Fibroblast of skin of right biceps (primary cell): ENCODE measurements around the gene TSPAN11.
"Not testable (repeated sequence)": the region's sequence is repeated elsewhere in the genome, so short reads cannot be mapped to it uniquely, and the experiment has no call there.

ENCODE experiments used
- DNase-seq: peaks from one replicate; pipeline ENCODE4 v3.0.0-alpha.2; 2013

The TSPAN11 gene

DNA sequence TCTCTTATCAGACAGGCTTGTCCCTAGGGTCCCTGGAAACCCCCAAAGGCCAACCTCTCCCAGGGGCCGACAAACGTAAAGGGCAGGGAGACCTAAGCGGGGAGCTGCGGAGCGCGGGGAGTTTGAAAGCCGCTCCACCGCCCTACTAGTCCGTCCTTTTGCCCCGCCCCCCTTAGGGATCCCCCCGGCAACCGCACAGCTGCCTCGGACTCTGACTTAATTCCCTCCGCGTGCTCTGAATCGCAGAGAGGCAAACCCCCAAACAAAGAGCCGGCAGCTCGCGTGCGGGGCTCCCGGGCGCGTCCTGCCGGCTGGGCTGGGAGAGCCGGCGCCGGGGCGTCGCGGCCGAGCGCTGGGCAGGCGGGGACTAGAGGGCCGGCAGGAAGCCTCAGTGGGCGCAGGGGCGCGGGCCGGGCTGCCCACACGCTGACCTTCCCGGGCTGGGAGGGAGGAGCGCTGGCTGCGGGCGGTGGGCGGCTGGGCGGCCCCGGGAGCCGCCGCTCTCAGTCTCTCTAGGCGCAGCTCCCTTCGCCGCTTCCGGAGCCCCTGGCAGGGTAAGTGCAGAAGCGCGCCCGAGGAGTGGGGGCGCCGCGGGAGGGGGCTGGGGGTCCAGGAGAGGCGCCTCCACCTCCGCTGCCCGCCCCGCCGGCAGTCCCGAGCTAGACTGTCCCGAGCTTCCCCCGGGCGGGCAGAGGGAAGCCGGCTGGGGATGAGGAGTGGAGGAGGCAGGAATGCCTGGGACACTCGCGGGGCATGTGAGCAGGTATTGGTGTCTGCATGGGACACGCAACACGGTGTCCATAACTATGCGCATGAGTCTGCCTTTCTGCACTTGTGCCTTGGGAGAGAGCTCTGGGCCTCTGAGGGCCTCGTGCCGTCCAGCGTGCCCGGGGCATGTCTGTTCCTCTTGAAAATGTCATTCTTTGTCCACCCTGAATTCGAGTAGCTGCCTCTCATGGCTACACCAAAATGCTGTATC, at the start of gene TSPAN11:
Gene TSPAN11 (plus strand): TSS at position 506 of the 979 bp plus-strand sequence. CDS start 27,244 bp downstream, outside the sequence.
- DNase-seq = peak; percentile 64

DNA sequence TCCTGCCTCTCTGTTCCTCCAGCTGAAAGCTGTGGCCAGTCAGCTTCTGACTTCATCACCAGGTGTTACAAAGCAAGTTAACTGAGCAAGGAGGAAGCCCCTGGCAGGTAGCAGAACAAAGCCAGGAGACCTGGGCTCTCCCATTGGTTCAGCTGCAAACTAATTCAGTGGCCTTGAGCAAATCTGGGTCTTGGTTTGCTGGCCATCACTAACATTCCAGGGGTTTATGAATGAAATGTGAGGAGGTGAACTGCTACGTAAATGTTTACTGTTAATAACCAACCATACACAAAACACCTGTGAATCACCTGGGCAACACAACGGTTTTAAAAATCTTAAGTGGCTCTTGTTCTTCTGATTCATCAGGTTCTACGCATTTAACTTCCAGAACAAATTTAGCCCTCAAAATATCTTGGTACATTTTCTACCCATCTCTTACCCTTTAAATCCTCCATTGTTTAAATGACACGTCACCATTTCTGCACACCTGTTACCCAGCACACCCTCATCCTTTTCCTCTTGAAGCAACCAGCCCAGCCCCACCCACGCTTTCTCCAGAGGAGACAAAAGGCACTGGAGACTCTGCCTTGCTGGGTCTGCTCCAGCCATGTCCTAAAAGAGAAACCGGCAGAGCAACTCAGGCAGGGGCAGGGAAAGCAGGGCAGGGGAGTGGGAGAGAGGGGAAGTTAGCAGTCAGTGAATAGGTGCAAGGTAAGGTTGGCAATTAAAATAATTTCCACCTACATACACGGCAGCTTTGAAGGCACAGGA, 49.3 kb upstream of the TSPAN11 start:
- no peak for DNase-seq

GRCh38 chr12:30878024-30878423, 48.5 kb upstream of the TSPAN11 start:
- no peak for DNase-seq

GRCh38 chr12:30880061-30880460, 46.5 kb upstream of the TSPAN11 start:
- no peak for DNase-seq

DNA sequence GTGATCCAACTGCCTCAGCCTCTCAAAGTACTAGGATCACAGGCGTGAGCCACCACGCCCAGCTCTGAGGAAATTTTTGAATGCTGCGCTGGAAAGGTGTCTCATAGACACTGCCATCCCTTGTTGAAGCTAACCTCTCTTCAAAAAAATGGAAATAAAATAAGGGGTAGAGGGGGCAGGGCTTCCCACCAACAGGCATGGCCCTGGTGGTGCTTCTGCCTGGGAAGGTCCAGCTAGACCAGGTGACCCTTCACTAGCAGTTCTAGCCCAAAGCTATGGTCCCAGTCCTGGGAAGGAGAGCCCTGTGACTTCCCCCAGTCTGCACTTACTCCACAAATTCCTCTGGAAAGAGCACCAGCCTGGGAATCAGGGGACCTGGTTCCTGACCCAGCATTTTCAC, 45.7 kb upstream of the TSPAN11 start:
- DNase-seq = no peak

- DNase-seq = peak; percentile 30
Measured at GRCh38 chr12:30882706-30883105, 43.8 kb upstream of the TSPAN11 start.

GRCh38 chr12:30884799-30885198, 41.7 kb upstream of the TSPAN11 start:
- DNase-seq = no peak

DNA sequence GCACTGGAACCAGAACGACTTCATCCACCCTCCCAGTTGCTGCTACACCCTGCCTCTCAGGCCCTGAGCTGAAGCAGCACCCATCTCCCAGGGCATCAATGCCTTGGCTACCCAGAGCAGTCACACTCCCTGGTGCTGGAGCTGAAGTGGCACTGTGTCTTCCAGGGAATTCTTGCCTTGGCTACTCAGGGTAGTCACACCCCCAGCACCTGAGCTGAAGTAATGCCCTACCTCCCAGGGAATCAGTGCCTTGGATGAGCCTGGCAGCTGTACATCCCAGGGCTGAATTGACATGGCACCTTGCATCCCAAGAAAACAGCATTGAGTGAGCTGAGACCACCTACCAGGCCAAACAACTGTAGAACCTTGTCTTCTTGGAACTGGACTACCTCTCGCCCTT, 41.2 kb upstream of the TSPAN11 start:
- DNase-seq = no peak

DNA sequence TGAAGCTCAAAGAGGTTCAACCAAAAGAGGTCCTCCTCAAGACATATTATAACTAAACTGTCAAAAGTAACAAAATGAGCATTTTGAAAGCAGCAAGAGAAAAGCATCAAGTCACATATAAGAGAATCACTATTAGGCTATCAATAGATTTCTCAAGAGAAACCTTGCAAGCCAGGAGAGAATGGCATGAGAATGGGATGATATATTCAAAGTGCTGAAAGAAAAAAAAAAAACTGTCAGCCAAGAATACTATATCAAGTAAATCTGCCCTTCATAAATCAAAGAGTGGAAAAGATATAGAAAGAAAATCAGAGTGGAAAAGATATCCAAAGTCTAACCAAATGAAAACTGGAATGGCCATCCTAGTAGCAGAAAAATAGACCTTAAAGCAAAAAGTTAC, 39.3 kb upstream of the TSPAN11 start:
- DNase-seq = no peak

- DNase-seq = no peak
Measured at GRCh38 chr12:30888241-30888640, 38.3 kb upstream of the TSPAN11 start.

DNA sequence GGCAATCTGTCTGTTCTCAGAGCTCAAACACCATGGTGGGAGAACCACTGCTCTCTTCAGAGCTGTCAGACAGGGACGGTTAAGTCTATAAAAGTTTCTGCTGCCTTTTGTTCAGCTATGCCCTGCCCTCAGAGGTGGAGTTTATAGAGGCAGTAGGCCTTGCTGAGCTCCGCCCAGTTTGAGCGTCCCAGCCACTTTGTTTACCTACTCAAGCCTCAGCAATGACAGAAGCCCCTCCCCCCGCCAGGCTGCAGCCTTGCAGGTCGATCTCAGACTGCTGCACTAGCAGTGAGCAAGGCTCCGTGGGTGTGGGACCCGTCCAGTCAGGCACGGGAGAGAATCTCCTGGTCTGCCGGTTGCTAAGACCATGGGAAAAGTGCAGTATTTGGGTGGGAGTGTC, 32.0 kb upstream of the TSPAN11 start:
- DNase-seq = not testable (repeated sequence)

DNA sequence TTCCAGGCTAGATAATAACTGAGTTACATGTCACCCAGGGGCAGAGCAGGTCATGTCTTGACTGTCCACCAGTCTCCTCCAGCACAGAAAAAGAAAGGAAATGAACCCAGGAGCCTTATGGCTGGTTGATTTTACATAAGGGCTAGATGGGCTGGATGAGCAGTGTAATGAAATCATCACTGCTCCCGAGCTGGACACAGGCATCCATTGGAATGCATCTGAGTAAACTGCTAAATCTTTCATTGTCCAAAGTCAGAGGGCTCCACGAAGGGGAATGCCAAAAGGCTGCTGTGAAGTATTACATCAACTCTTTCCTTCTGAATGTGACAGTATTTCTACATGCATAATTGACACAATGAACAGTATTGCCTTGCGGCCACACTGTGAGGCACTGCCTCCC, 30.1 kb upstream of the TSPAN11 start:
- DNase-seq = peak; percentile 46

DNA sequence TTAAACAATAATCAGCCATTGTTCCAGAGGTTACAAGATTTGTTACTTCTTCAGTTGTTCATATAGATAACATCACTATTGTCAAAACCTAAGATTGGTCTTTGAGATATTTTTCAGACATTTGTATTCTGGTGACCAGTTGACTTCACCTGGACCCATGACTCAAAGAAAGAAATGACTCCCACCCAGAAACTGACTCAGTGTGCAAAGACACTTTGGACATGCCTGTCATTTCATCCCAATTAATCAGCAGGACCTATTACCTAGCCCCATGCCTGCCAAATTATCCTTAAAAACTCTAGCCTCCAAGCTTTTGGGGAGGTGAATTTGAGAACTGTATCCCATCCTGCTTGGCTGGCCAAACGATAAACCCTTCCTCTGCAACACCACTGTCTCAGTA, 27.7 kb upstream of the TSPAN11 start:
- no peak for DNase-seq

- no peak for DNase-seq
Measured at GRCh38 chr12:30900351-30900750, 26.2 kb upstream of the TSPAN11 start.

- peak; percentile 49 for DNase-seq
Measured at GRCh38 chr12:30902001-30902400, 24.5 kb upstream of the TSPAN11 start.

- no peak for DNase-seq
Measured at GRCh38 chr12:30902596-30902995, 24.0 kb upstream of the TSPAN11 start.

- DNase-seq = no peak
Measured at GRCh38 chr12:30905463-30906009, 21.0 kb upstream of the TSPAN11 start.

DNA sequence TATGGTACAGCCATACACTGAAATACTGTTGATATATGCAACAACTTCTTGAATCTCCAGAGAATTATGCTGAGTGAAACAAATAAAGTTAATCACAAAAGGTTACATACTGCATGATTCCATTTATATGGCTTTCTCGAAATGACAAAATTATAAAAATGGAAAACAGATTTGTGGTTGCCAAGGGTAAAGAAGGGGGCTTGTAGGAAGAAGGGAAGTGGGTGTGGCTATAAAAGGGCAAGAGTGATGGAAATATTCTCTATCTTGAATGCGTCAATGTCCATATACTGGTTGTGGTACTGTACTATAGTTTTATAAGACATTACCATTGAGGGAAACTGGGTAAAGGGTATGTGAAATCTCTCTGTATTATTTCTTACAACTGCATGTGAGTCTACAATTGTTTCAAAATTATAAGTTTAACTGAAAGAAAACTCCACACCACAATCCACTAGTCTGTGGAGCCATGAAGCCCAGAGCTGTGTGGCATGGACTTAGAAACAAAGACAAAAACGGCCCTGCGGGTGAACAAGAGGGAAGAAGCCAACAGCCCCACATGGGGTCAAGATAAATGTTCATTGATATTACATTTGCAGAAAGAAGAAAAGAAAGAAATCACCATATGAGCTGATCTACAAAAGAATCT, 18.3 kb upstream of the TSPAN11 start:
- DNase-seq = no peak

DNA sequence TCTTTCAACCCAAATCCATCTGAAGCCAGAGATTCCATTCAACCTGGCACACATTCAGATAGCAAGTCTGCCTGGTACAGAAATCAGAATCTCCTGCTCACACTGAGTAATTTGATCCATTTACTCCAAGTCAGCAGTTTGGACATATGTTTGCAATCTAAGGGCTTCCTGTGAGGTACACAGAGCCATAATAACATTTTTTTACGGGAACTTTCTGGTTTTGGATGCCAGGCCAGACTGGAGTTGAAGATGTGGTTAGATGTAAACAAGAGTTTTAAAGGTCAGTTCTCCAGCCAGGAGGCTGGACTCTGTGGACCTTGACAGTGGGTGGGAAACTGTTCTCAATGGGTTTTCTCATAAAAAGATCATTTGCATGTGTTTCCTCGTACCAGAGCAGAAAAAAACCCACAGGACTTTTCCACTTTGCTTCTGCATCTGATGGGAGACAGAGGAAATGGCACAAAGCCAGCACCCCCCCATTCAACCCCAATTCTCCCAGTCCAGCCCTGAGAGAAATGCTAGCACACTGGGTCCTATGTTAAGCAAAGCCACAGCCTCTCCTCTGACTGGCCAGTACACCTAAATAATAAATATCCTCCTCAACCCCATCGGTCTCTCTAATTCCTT, 17.7 kb upstream of the TSPAN11 start:
- DNase-seq = peak; percentile 93

- peak; percentile 81 for DNase-seq
Measured at GRCh38 chr12:30909349-30910037, 17.1 kb upstream of the TSPAN11 start.

DNA sequence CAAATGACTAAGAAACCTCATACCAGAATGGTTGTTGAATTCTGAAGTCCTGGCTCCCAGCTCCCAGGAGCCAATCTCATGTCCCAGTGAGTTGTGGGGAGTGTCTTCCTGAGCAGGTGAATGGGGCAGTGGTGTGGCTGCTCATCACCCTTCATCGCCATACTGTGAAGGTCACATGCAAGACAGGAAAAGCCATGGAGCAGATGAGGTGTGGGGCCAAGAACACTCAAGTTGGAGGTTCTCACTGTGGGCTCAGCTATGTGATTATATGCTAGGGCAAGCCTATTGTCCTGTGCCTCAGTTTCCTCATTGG, 16.6 kb upstream of the TSPAN11 start:
- no peak for DNase-seq

DNA sequence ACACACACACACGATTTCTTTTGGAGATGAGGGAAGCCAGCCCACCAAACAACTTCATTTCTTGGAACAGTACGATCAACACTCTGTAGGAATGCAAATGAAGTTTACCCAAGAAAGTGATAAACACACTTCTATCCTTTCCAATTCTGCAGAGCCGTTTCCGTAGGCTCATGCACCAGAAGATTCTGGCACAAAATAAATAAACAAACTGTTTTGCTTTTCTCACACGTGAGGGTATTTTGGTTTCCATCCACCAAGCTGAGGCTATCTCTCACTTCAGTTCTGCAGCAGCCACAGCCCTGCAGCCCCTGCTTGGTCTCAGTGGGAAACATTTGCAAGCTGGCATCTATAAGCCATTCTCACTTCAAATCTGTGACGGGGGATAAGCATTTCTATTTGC, 15.3 kb upstream of the TSPAN11 start:
- no peak for DNase-seq
